CD14-positive monocyte (primary cell): ENCODE measurements around the gene MORC4. TPM values are rescaled to one million over a fixed set of nuclear protein-coding genes. Genes with fewer than 3 reads are reported as not detected.

ENCODE experiments used
- DNase-seq, 3 donors: peaks; one replicate each; pipeline ENCODE4 v3.0.0-alpha.2; 2011 to 2022
- H2AFZ ChIP-seq: 2 replicates; pipeline ENCODE4 v1.6.0; 2012; ENCODE audit warnings: mild to moderate bottlenecking, low read depth, low read length, inconsistent platforms; ENCODE audit not compliant: insufficient read depth, poor library complexity, severe bottlenecking
- H3K27ac ChIP-seq, 2 donors: 1 replicate in 1 of 2; 2 replicates in 1 of 2; pipeline ENCODE4 v1.5.1; 2012 to 2013; ENCODE audit warnings: low read length in 2 of 2, control low read depth in 1 of 2, inconsistent platforms in 1 of 2, low read depth in 1 of 2, mild to moderate bottlenecking in 1 of 2
- H3K27me3 ChIP-seq, 2 donors: one replicate each; pipeline versions ENCODE4 v1.6.0 to v1.6.1; 2011 to 2013; ENCODE audit warnings: low read length in 2 of 2; ENCODE audit not compliant: control insufficient read depth in 2 of 2, insufficient read depth in 2 of 2
- H3K36me3 ChIP-seq, 2 donors: replicated peaks in 1 of 2; 1 replicate in 1 of 2; 2 replicates in 1 of 2; pipeline versions ENCODE4 v1.5.1 to v1.6.1; 2012 to 2013; ENCODE audit warnings: low read length in 2 of 2, control low read depth in 1 of 2, inconsistent platforms in 1 of 2, mild to moderate bottlenecking in 1 of 2; ENCODE audit not compliant: insufficient read depth in 2 of 2, control insufficient read depth in 1 of 2
- H3K4me1 ChIP-seq, 2 donors: 1 replicate in 1 of 2; 2 replicates in 1 of 2; pipeline versions ENCODE4 v1.5.1 to v1.6.1; 2012 to 2013; ENCODE audit warnings: low read length in 2 of 2, control low read depth in 1 of 2, inconsistent platforms in 1 of 2, mild to moderate bottlenecking in 1 of 2, moderate library complexity in 1 of 2; ENCODE audit not compliant: insufficient read depth in 2 of 2, control insufficient read depth in 1 of 2
- H3K4me2 ChIP-seq: replicated peaks from 2 replicates; pipeline ENCODE3; 2012; ENCODE audit warnings: low read length, moderate library complexity, mild to moderate bottlenecking; ENCODE audit not compliant: poor library complexity, severe bottlenecking; ENCODE audit errors: extremely low read depth
- H3K4me3 ChIP-seq, 3 experiments: fragments of 200-600 bp in 1 of 3; sonication (generic) in 1 of 3; replicated peaks in 1 of 3; 1 replicate in 2 of 3; 2 replicates in 1 of 3; pipeline ENCODE4 v1.5.1; 2011 to 2013; ENCODE audit warnings: low read length in 3 of 3, mild to moderate bottlenecking in 3 of 3, control low read depth in 2 of 3, low read depth in 2 of 3, inconsistent platforms in 1 of 3, moderate library complexity in 1 of 3
- H3K79me2 ChIP-seq: 2 replicates; pipeline ENCODE4 v1.6.0; 2012; ENCODE audit warnings: mild to moderate bottlenecking, control low read depth, inconsistent platforms, low read length, moderate library complexity; ENCODE audit not compliant: insufficient read depth
- H3K9ac ChIP-seq: 2 replicates; pipeline ENCODE4 v1.6.0; 2017; ENCODE audit warnings: low read length, mild to moderate bottlenecking; ENCODE audit not compliant: insufficient read depth, poor library complexity, severe bottlenecking
- H3K9me3 ChIP-seq, 2 donors: replicated peaks in 1 of 2; 1 replicate in 1 of 2; 2 replicates in 1 of 2; pipeline versions ENCODE4 v1.5.1 to v1.6.1; 2012 to 2013; ENCODE audit warnings: low read length in 2 of 2, control low read depth in 1 of 2; ENCODE audit not compliant: control insufficient read depth in 1 of 2, insufficient read depth in 1 of 2
- H4K20me1 ChIP-seq: 2 replicates; pipeline ENCODE4 v1.6.0; 2012; ENCODE audit warnings: mild to moderate bottlenecking, low read length, control low read depth, moderate library complexity; ENCODE audit not compliant: insufficient read depth
- H3K27ac Mint-ChIP-seq, 7 donors: one replicate each; pipeline ENCODE4 v1.8.0; 2020; ENCODE audit warnings: mild to moderate bottlenecking in 7 of 7, mixed read lengths in 7 of 7, moderate library complexity in 6 of 7, inconsistent platforms in 2 of 7
- H3K27me3 Mint-ChIP-seq, 3 donors: one replicate each; pipeline ENCODE4 v1.8.0; 2021 to 2022; ENCODE audit warnings: low read depth in 3 of 3, mild to moderate bottlenecking in 3 of 3, mixed read lengths in 3 of 3, moderate library complexity in 3 of 3, inconsistent platforms in 1 of 3
- H3K36me3 Mint-ChIP-seq, 2 donors: one replicate each; pipeline ENCODE4 v1.8.0; 2020; ENCODE audit warnings: mixed read lengths in 2 of 2, inconsistent platforms in 1 of 2, mild to moderate bottlenecking in 1 of 2
- H3K4me1 Mint-ChIP-seq: one replicate; pipeline ENCODE4 v1.8.0; 2020; ENCODE audit warnings: mild to moderate bottlenecking, mixed read lengths
- H3K4me3 Mint-ChIP-seq, 2 donors: one replicate each; pipeline ENCODE4 v1.8.0; 2020; ENCODE audit warnings: mild to moderate bottlenecking in 2 of 2, mixed read lengths in 2 of 2, moderate library complexity in 1 of 2
- H3K9me3 Mint-ChIP-seq, 7 donors: one replicate each; pipeline ENCODE4 v1.8.0; 2020 to 2022; ENCODE audit warnings: mixed read lengths in 7 of 7, mild to moderate bottlenecking in 6 of 7, moderate library complexity in 6 of 7, inconsistent platforms in 2 of 7
- CTCF ChIP-seq: fragments of 200-600 bp; IDR thresholded peaks from one replicate; pipeline ENCODE4 v1.8.0; 2022; ENCODE audit warnings: antibody characterized with exemption, mild to moderate bottlenecking
- WGBS: methylation state at CpG from one replicate; pipeline ENCODE4 v1.1.5; 2013; ENCODE audit warnings: missing lambda C conversion rate; ENCODE audit not compliant: insufficient coverage; 5-methylcytosine and 5-hydroxymethylcytosine counted together
- intact Hi-C, 2 donors: fragments of 100-400 bp; cut with micrococcal nuclease; formaldehyde crosslinking; loops; one replicate each; pipeline versions ENCODE4 v1.15.0 to v1.15.1; 2023
- polyA plus RNA-seq, 3 donors: library from polyadenylated mRNA; depleted of rRNA in 1 of 3; unstranded in 2 of 3; stranded (reverse) in 1 of 3; fragments of 300-500 nt in 2 of 3; fragments of >200 nt in 1 of 3; fragmentation: Illumina TruSeq in 2 of 3; gene quantifications; 1 replicate in 2 of 3; 2 replicates in 1 of 3; pipeline ENCODE4 v1.2.3, GENCODE V29; 2012 to 2021

MORC4 gene
- polyA plus RNA-seq, 3 donors = 0.06 to 0.23 (median 0.10) TPM

GRCh38 chrX:106928227-106928626 is 71.8 kb downstream of the MORC4 start:
- intact Hi-C loops = no loop called here
- no peaks in the 10 kb centered on the region for H3K79me2 ChIP-seq
- no peaks in the 10 kb centered on the region for H4K20me1 ChIP-seq
- H3K4me1 ChIP-seq = no peaks in the 10 kb centered on the region
- H3K27ac ChIP-seq = no peak overlapping the region
- Mint-ChIP-seq H3K9me3 (no peaks in the 10 kb centered on the region), H3K27me3 (peaks cover 0 to 2% (median 2%) of the 10 kb centered on the region in 3 donors), H3K36me3 (no peaks in the 10 kb centered on the region), H3K27ac (no peak overlapping the region), H3K4me3 (no peak overlapping the region), H3K4me1 (peaks cover under 1% of the 10 kb centered on the region)
- H3K36me3 ChIP-seq = no peaks in the 10 kb centered on the region
- DNase-seq = no peak
- 100% methylated on average over 1 of the region's 4 CpGs for WGBS
- H3K4me2 ChIP-seq = no peak overlapping the region
- H3K9ac ChIP-seq = no peak overlapping the region
- no peak for TF ChIP-seq CTCF
- no peak overlapping the region for H3K4me3 ChIP-seq
- no peaks in the 10 kb centered on the region for H3K27me3 ChIP-seq
- H2AFZ ChIP-seq = no peak overlapping the region
- H3K9me3 ChIP-seq = no peaks in the 10 kb centered on the region

- no CpG with 5 or more reads among the region's 5 CpGs for WGBS
- no peaks in the 10 kb centered on the region for H3K27me3 ChIP-seq
- Mint-ChIP-seq H3K27ac (no peak overlapping the region), H3K27me3 (peaks cover 0 to 2% (median 0%) of the 10 kb centered on the region in 3 donors), H3K9me3 (no peaks in the 10 kb centered on the region), H3K4me3 (no peak overlapping the region), H3K36me3 (no peaks in the 10 kb centered on the region), H3K4me1 (no peaks in the 10 kb centered on the region)
- H3K9ac ChIP-seq = no peak overlapping the region
- no peaks in the 10 kb centered on the region for H3K9me3 ChIP-seq
- no peaks in the 10 kb centered on the region for H3K36me3 ChIP-seq
- H2AFZ ChIP-seq = no peak overlapping the region
- H3K4me3 ChIP-seq = no peak overlapping the region
- H3K4me2 ChIP-seq = no peak overlapping the region
- intact Hi-C loops = no loop called here
- no peaks in the 10 kb centered on the region for H4K20me1 ChIP-seq
- no peak for TF ChIP-seq CTCF
- no peak overlapping the region for H3K27ac ChIP-seq
- no peaks in the 10 kb centered on the region for H3K4me1 ChIP-seq
- H3K79me2 ChIP-seq = no peaks in the 10 kb centered on the region
- DNase-seq = no peak
These were observed 72.3 kb downstream of the MORC4 start for GRCh38 chrX:106927700-106928099.
